D721Med (cell line): ENCODE results near the gene DKK3.

ENCODE experiments used
- DNase-seq: peaks from one replicate; pipeline ENCODE4 v3.0.0; 2011; ENCODE audit warnings: low spot score; ENCODE audit not compliant: insufficient read length
- FAIRE-seq: peaks from 2 replicates; lab custom pipeline; 2011; peaks lifted over from hg19 to GRCh38; lab: Jason Lieb, UNC
- TF ChIP-seq, protein P1 (sequence below): IDR thresholded peaks from 2 replicates; pipeline ENCODE4 v1.5.1; 2012; ENCODE audit warnings: mild to moderate bottlenecking, control low read depth; ENCODE audit not compliant: insufficient read depth; ENCODE audit errors: missing control alignments

Gene DKK3

DNA sequence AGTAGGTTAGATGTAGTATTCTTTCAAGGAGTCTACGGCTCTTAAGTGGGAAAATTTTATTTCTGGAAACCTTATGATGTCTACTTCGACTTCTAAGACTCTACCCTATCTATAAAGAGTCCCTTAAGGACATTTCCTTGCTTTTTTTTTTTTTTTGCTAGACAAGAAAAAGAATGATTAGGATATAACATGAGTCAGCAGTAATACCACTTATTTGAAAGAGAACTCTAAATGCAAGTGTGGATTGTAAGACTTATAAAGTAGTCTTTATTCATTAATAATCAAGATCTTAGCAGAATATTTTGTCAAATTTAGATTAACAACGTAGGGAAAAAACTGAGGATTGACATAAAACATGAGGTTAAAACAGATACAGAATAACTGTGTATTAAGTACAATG lies 71.0 kb downstream of the DKK3 start:
- DNase-seq (no peak), FAIRE-seq (no peak)
- TF ChIP-seq, protein P1, sequence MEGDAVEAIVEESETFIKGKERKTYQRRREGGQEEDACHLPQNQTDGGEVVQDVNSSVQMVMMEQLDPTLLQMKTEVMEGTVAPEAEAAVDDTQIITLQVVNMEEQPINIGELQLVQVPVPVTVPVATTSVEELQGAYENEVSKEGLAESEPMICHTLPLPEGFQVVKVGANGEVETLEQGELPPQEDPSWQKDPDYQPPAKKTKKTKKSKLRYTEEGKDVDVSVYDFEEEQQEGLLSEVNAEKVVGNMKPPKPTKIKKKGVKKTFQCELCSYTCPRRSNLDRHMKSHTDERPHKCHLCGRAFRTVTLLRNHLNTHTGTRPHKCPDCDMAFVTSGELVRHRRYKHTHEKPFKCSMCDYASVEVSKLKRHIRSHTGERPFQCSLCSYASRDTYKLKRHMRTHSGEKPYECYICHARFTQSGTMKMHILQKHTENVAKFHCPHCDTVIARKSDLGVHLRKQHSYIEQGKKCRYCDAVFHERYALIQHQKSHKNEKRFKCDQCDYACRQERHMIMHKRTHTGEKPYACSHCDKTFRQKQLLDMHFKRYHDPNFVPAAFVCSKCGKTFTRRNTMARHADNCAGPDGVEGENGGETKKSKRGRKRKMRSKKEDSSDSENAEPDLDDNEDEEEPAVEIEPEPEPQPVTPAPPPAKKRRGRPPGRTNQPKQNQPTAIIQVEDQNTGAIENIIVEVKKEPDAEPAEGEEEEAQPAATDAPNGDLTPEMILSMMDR: no peak

DNA sequence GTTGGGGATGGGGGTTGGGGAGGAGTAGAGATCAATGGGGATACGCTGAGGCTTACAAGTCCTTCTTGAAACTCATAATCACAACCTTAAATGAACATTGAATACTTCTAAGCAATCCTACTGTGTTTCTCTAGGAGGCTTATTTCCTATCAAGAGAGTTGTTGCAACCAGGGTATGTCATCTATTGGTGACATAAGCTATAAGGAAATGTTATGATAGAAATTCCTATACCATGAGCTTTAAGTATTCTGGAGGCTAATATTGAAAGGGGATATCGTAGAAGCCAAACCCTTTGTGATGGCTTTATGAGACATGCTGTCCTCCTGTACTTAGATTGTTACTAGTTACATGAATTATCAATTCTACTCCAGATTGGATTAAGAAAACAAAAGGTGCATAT lies 72.9 kb downstream of the DKK3 start:
- no peak for FAIRE-seq
- TF ChIP-seq, protein P1: no peak
- DNase-seq: no peak

DNA sequence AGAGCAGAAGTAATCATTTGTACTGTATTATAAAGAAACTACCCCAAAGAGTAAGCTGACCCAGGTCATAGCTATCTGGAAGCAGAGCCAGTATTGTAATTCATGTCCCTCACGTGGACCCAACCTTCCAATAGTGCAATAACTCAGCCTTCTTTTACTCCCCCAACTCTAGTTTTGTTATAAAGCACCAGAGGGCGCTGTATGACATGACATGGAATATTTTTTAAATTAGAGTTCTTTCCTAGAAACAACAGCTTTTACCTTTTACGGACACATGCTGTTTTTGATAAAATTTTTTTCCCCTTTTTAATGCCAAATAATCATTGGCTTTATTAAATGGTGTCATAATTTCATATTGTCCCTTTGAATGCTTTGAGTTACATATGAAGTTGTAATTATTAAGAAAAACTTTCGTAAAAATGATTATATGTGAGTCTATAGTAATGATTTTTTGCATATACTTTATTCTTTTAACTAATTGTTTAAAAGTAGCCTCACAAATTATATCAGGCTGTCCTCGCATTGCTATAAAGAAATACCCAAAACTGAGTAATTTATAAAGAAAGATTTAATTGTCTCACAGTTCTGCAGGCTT lies 76.9 kb downstream of the DKK3 start:
- TF ChIP-seq, protein P1: peak; percentile 65
- FAIRE-seq: peak; percentile 21
- DNase-seq: no peak

DNA sequence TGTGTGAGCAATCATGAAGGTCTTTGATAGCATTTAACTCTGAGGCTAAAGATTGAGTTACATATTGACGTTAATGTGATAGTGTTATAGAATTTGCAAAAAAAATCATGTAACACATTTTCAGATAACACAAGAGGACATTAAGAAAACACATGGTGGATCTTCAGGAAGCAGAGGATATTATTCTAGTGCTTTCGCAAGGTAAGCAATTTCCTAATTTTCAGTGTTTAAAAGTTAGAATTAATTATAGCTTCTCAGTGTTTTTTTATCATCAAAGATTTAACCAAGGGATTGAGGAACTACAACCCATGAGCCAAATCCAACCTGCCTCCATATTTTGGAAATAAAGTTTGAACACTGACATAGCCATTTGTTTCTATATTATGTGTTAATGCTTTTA lies 78.5 kb downstream of the DKK3 start:
- no peak for FAIRE-seq
- DNase-seq: no peak
- TF ChIP-seq, protein P1: no peak

DNA sequence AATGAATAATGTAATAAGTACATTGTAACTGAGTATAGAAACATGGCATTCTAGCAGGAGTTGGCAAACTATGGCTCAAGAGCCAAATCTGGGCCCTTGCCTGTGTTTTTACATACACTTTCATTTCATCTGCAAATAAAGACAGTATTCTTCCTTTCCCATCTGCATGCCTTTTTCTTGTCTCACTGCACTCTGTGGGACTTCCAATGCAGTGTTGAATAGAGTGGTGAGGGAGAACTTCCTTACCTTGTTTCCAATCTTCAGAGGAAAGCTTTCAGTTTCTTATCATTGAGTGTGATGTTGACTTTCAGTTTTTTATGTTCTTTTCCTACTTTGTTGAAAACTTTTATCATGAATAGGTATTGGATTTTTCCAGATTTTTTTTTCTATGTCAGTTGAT lies 84.6 kb downstream of the DKK3 start:
- no peak for DNase-seq
- TF ChIP-seq, protein P1: no peak
- no peak for FAIRE-seq

DNA sequence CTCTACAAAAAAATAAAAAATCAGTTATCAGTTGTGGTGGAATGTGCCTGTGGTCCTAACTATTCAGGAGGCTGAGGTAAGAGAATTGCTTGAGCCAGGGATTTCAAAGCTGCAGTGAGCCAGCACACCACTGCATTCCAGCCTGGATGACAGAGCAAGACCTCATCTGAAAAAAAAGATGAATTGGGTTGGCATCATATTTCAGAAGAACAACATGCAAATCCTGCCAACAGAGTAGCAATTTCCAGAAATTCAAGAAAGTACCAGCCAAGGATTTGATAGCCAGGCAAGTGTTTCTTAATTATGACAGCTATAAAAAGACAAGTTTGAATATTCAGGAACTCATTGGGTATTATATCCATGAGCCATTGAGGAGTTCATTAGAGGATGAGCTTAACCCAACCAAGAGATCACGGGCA lies 91.4 kb downstream of the DKK3 start:
- DNase-seq (no peak), FAIRE-seq (no peak)
- TF ChIP-seq, protein P1: no peak

DNA sequence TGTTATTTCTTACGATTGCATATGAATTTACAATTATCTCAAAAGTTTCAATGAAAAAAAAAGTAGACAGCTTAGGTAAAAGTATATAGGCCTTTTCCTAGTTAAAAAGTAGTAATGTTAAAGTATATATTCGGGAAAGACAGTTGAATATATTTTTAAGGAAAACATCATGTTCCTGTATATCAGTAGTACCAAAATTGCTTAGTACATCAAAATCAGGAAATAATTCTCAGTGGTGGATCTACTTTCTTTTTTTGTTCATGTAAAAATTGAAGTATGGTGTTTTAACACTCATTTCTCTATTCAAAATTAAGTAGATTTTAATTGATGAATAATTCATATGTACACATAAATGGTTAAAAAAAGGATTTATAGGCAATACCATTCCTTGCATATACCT lies 92.8 kb downstream of the DKK3 start:
- TF ChIP-seq, protein P1: no peak
- DNase-seq (no peak), FAIRE-seq (no peak)
